Measurements from ENCODE around the gene MINDY2. TPM values are rescaled to one million over a fixed set of nuclear protein-coding genes. Genes with fewer than 3 reads are reported as not detected.
"Not testable (repeated sequence)": the region's sequence is repeated elsewhere in the genome, so short reads cannot be mapped to it uniquely, and the experiment has no call there.

MINDY2 gene
- total RNA-seq, 2 donors from 2014 or later = 13.0 to 16.9 TPM

DNA sequence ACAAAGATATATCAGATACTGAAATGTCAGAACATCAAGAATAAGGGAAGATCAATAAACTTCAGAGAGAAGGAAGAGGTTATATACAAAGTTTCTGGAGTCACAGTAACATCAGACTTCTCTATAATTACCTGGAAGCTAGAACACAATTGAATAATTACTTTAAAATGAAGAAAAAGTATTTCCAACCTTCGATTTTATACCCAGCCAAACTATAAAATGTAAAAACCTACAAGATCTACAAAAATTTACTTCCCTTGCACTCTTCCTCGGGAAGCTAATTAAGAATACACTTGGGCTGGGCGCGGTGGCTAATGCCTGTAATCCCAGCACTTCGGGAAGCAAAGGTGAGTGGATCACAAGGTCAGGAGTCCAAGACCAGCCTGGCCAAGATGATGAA lies 6.6 kb upstream of the MINDY2 start:
- Histone ChIP-seq H3K36me3 (no peaks in the 10 kb centered on the region), H3K27ac (no peak overlapping the region), H3K4me3 (no peak overlapping the region), H3K9ac (ENCODE audit: low read depth in 2 of 2, low read length in 2 of 2) (no peak overlapping the region), H3K9me3 (no peaks in the 10 kb centered on the region), H3K4me1 (no peaks in the 10 kb centered on the region), H3K27me3 (no peaks in the 10 kb centered on the region)
- TF ChIP-seq CTCF (IDR thresholded peaks at IDR 0.05) = no peak
- intact Hi-C loops (cut with DNase I) = loop anchor here (10.0 kb wide), 1 partner anchor 530 kb away; no protein-coding TSS in a partner anchor
- DNase-seq = no peak

DNA sequence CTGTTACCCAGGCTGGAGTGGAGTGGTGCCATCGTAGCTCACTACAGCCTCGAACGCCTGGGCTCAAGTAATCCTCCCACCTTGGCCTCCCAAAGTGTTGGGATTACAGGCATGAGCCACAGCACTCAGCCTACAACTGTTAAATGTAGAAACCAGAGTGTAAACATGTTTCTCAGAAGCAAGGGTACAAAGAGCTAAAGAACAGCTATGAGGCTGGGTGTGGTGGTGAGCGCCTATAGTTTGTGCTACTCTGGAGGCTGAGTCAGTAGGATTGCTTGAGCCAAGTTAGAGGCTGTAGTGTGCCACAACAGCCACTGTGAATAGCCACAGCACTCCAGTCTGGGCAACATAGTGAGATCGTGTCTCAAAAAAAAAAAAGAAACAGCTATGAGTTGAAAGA lies 4.8 kb upstream of the MINDY2 start:
- intact Hi-C loops (cut with DNase I) = loop anchor here (10.0 kb wide), 1 partner anchor 531 kb away; no protein-coding TSS in a partner anchor
- H3K9me3 ChIP-seq = no peaks in the 10 kb centered on the region
- no peak for DNase-seq

DNA sequence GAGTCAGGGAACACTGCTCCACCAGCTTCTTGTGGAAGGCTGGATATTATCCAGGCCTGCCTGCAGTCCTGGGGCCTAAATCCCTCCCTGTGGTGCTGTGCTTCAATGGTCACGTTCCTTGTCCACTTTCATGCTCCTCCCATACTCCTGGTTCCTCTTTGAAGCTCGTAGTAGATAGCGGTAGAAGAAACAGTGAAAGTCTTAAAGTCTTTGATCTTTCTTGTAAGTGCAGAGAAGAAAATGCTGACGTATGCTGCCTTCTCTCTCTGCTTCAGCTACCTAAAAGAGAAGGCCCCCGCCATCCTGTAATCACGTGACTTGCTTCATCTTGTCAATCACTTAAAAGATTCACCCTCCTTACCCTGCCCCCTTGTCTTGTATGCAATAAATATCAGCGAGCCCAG lies 2.5 kb upstream of the MINDY2 start:
- not testable (repeated sequence) for H3K4me1 ChIP-seq; H3K9me3 ChIP-seq; H3K9ac ChIP-seq (ENCODE audit: low read depth in 2 of 2, low read length in 2 of 2); H3K27ac ChIP-seq; H3K4me3 ChIP-seq; H3K36me3 ChIP-seq; DNase-seq; H3K27me3 ChIP-seq
- intact Hi-C loops (cut with DNase I) = loop anchor here (10.0 kb wide), 1 partner anchor 534 kb away; no protein-coding TSS in a partner anchor

More for the DNA sequence above, 4.8 kb upstream of the MINDY2 start:
- no peaks in the 10 kb centered on the region for H3K4me1 ChIP-seq
- H3K36me3 ChIP-seq = no peaks in the 10 kb centered on the region
- no peak overlapping the region for H3K4me3 ChIP-seq
- H3K9ac ChIP-seq (ENCODE audit: low read depth in 2 of 2, low read length in 2 of 2) = no peak overlapping the region
- H3K27ac ChIP-seq = no peak overlapping the region
- no peaks in the 10 kb centered on the region for H3K27me3 ChIP-seq
- no peak for TF ChIP-seq CTCF (IDR thresholded peaks at IDR 0.05)

DNA sequence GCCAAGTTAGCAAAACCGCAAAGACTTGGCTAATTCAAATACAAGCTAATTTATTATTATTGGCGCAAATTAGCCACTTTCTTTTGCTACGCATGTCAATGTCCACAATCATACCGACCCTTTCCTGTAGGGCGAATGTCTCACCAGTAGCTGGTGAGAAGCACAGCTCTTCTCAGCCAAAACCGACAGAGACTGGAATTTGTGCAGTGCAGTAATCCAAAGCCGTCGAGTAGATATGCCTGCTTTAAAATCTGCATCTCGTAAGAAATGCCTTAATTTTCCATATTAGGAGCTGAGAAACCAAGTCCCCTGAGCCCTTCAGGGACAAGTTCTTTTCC lies 614 bp upstream of the MINDY2 start:
- Histone ChIP-seq H3K9me3 (no peaks in the 10 kb centered on the region), H3K4me3 (peak overlapping the region; percentile 76), H3K36me3 (no peaks in the 10 kb centered on the region), H3K4me1 (no peaks in the 10 kb centered on the region), H3K27ac (peak overlapping the region; percentile 99), H3K27me3 (no peaks in the 10 kb centered on the region), H3K9ac (ENCODE audit: low read depth in 2 of 2, low read length in 2 of 2) (peak overlapping the region; percentile 59 to 73)
- no peak for TF ChIP-seq CTCF (IDR thresholded peaks at IDR 0.05)
- intact Hi-C loops (cut with DNase I) = no loop called here
- no peak for DNase-seq

GRCh38 chr15:58771621-58772250 lies 634 bp downstream of the MINDY2 start:
- peak; percentile 76 for DNase-seq
- intact Hi-C loops (cut with DNase I) = no loop called here
- Histone ChIP-seq H3K36me3 (no peaks in the 10 kb centered on the region), H3K9me3 (no peaks in the 10 kb centered on the region), H3K27ac (peak overlapping the region; percentile 99), H3K4me1 (no peaks in the 10 kb centered on the region), H3K4me3 (peak overlapping the region; percentile 76), H3K27me3 (no peaks in the 10 kb centered on the region), H3K9ac (ENCODE audit: low read depth in 2 of 2, low read length in 2 of 2) (peak overlapping the region; percentile 85 to 89)
- no peak for TF ChIP-seq CTCF (IDR thresholded peaks at IDR 0.05)

GRCh38 chr15:58773024-58773423 lies 1.9 kb downstream of the MINDY2 start:
- TF ChIP-seq CTCF (IDR thresholded peaks at IDR 0.05) = no peak
- intact Hi-C loops (cut with DNase I) = no loop called here
- Histone ChIP-seq H3K4me3 (peak overlapping the region; percentile 76), H3K9ac (ENCODE audit: low read depth in 2 of 2, low read length in 2 of 2) (peak overlapping the region in 1 of 2 donors; percentile 34), H3K36me3 (no peaks in the 10 kb centered on the region), H3K27ac (no peak overlapping the region), H3K27me3 (no peaks in the 10 kb centered on the region), H3K4me1 (no peaks in the 10 kb centered on the region), H3K9me3 (no peaks in the 10 kb centered on the region)
- DNase-seq = no peak
